IMR-90 (cell line): ENCODE data around the gene AGAP1. TPM values are rescaled to one million over a fixed set of nuclear protein-coding genes. Genes with fewer than 3 reads are reported as not detected.

Source experiments
- ATAC-seq: fragments of 200-7000 bp; cut with Tn5 transposase; 2 replicates; pipeline ENCODE4 v1.9.1; 2020; ENCODE audit warnings: low read depth, mild to moderate bottlenecking, moderate library complexity
- BruUV-seq: library from RNA; stranded (reverse); fragments of 400-500 nt; replicated peaks from 2 replicates; lab custom pipeline; 2021; lab: Mats Ljungman, UMichigan
- CTCF ChIA-PET: fragments of 300-600 bp; formaldehyde crosslinking; extraction: SDS; loops from one replicate; lab custom pipeline; 2021; ENCODE audit warnings: antibody characterized with exemption; lab: Yijun Ruan, JAX
- POLR2A ChIA-PET: fragments of 300-600 bp; sonication (Branson Sonifier 250); formaldehyde crosslinking; loops from one replicate; lab custom pipeline; 2022; ENCODE audit warnings: antibody characterized with exemption; ENCODE audit not compliant: unreplicated experiment; lab: Charles Lee
- DNase-seq: peaks from one replicate; pipeline ENCODE4 v3.0.0; 2013
- H2AFZ ChIP-seq: replicated peaks from 2 replicates; pipeline ENCODE3; 2013; ENCODE audit warnings: low read length, mild to moderate bottlenecking; ENCODE audit not compliant: poor library complexity
- H2AK5ac ChIP-seq: 2 replicates; pipeline ENCODE4 v1.6.1; 2013; ENCODE audit warnings: low read depth, low read length, inconsistent platforms
- H2AK9ac ChIP-seq: replicated peaks from 2 replicates; pipeline ENCODE3; 2013; ENCODE audit warnings: mild to moderate bottlenecking, low read depth, low read length, moderate library complexity; ENCODE audit not compliant: poor library complexity
- H2BK120ac ChIP-seq: 2 replicates; pipeline ENCODE4 v1.6.1; 2013; ENCODE audit warnings: low read depth, low read length, inconsistent platforms
- H2BK15ac ChIP-seq: 3 replicates; pipeline ENCODE4 v1.6.1; 2013; ENCODE audit warnings: low read depth, low read length, inconsistent platforms
- H2BK20ac ChIP-seq: 2 replicates; pipeline ENCODE4 v1.6.1; 2013; ENCODE audit warnings: low read depth, mild to moderate bottlenecking, inconsistent platforms, low read length, moderate library complexity
- H2BK5ac ChIP-seq: 2 replicates; pipeline ENCODE4 v1.6.1; 2013; ENCODE audit warnings: mild to moderate bottlenecking, low read depth, low read length, inconsistent platforms; ENCODE audit not compliant: poor library complexity, severe bottlenecking
- H3K14ac ChIP-seq: replicated peaks from 2 replicates; pipeline ENCODE4 v1.6.1; 2013; ENCODE audit warnings: low read depth, low read length, inconsistent platforms
- H3K18ac ChIP-seq: 2 replicates; pipeline ENCODE4 v1.6.1; 2013; ENCODE audit warnings: low read depth, low read length, control low read depth
- H3K23ac ChIP-seq: 2 replicates; pipeline ENCODE4 v1.6.1; 2013; ENCODE audit warnings: low read depth, low read length, inconsistent platforms
- H3K27ac ChIP-seq: 2 replicates; pipeline ENCODE4 v1.5.1; 2013; ENCODE audit warnings: mild to moderate bottlenecking, control low read depth, low read length; ENCODE audit not compliant: insufficient read depth
- H3K27me3 ChIP-seq: 2 replicates; pipeline ENCODE4 v1.6.1; 2013; ENCODE audit warnings: low read length; ENCODE audit not compliant: control insufficient read depth, insufficient read depth
- H3K36me3 ChIP-seq: 2 replicates; pipeline ENCODE4 v1.6.1; 2013; ENCODE audit warnings: low read length, mixed read lengths; ENCODE audit not compliant: control insufficient read depth, insufficient read depth
- H3K4ac ChIP-seq: 2 replicates; pipeline ENCODE4 v1.6.1; 2013; ENCODE audit warnings: low read depth, low read length, inconsistent platforms
- H3K4me1 ChIP-seq: 2 replicates; pipeline ENCODE4 v1.6.1; 2013; ENCODE audit warnings: low read length, mixed read lengths; ENCODE audit not compliant: control insufficient read depth, insufficient read depth
- H3K4me2 ChIP-seq: 2 replicates; pipeline ENCODE4 v1.6.1; 2013; ENCODE audit warnings: low read depth, mild to moderate bottlenecking, control low read depth, low read length, moderate library complexity
- H3K4me3 ChIP-seq: 2 replicates; pipeline ENCODE4 v1.5.1; 2013; ENCODE audit warnings: low read depth, mild to moderate bottlenecking, control low read depth, low read length, moderate library complexity; ENCODE audit not compliant: insufficient read depth
- H3K56ac ChIP-seq: 2 replicates; pipeline ENCODE4 v1.6.1; 2013; ENCODE audit warnings: low read length, inconsistent platforms; ENCODE audit not compliant: insufficient read depth; ENCODE audit errors: extremely low read depth
- H3K79me1 ChIP-seq, 2 experiments: 2 replicates each; pipeline ENCODE4 v1.6.1; 2013; ENCODE audit warnings: low read length in 2 of 2, inconsistent platforms in 1 of 2, low read depth in 1 of 2
- H3K9ac ChIP-seq: 2 replicates; pipeline ENCODE4 v1.6.1; 2013; ENCODE audit warnings: low read depth, low read length, control low read depth
- H3K9me1 ChIP-seq: 2 replicates; pipeline ENCODE4 v1.6.1; 2013; ENCODE audit warnings: low read length, inconsistent platforms; ENCODE audit not compliant: insufficient read depth
- H3K9me3 ChIP-seq: 2 replicates; pipeline ENCODE4 v1.6.1; 2013; ENCODE audit warnings: low read length; ENCODE audit not compliant: control insufficient read depth, insufficient read depth
- H4K20me1 ChIP-seq: 2 replicates; pipeline ENCODE4 v1.6.1; 2013; ENCODE audit warnings: low read length, inconsistent platforms; ENCODE audit not compliant: insufficient read depth
- H4K5ac ChIP-seq: 2 replicates; pipeline ENCODE4 v1.6.1; 2013; ENCODE audit warnings: mild to moderate bottlenecking, low read depth, low read length, control low read depth
- H4K8ac ChIP-seq, 2 experiments: 2 replicates each; pipeline ENCODE4 v1.6.1; 2013; ENCODE audit warnings: low read depth in 2 of 2, low read length in 2 of 2, control low read depth in 1 of 2, inconsistent platforms in 1 of 2
- H4K91ac ChIP-seq: 2 replicates; pipeline ENCODE4 v1.6.1; 2013; ENCODE audit warnings: low read depth, low read length, inconsistent platforms; ENCODE audit not compliant: insufficient read depth
- BHLHE40 ChIP-seq: fragments of 150-350 bp; IDR thresholded peaks from 2 replicates; pipeline ENCODE4 v1.6.1; 2016; ENCODE audit warnings: mild to moderate bottlenecking, low read depth, low read length
- CEBPB ChIP-seq: IDR thresholded peaks from 2 replicates; pipeline ENCODE4 v1.6.1; 2012; ENCODE audit warnings: low read depth, low read length, improper control_type of control experiment
- CTCF ChIP-seq: conservative IDR thresholded peaks from 2 replicates; pipeline ENCODE4 v1.5.1; 2012; ENCODE audit warnings: mild to moderate bottlenecking, low read depth, low read length, improper control_type of control experiment
- ELK1 ChIP-seq: fragments of 150-350 bp; IDR thresholded peaks from 2 replicates; pipeline ENCODE4 v1.6.1; 2016; ENCODE audit warnings: low read depth, mild to moderate bottlenecking, low read length, moderate library complexity, borderline replicate concordance
- MAFK ChIP-seq: IDR thresholded peaks from 2 replicates; pipeline ENCODE4 v1.6.1; 2012; ENCODE audit warnings: low read depth, low read length, improper control_type of control experiment
- POLR2A ChIP-seq: IDR thresholded peaks from 2 replicates; pipeline ENCODE4 v1.6.1; 2012; ENCODE audit warnings: mild to moderate bottlenecking, low read depth, low read length
- RCOR1 ChIP-seq: IDR thresholded peaks from 2 replicates; pipeline ENCODE4 v1.6.1; 2012; ENCODE audit warnings: mild to moderate bottlenecking, low read length, improper control_type of control experiment; ENCODE audit not compliant: insufficient replicate concordance
- RFX5 ChIP-seq: IDR thresholded peaks from 2 replicates; pipeline ENCODE4 v1.8.0; 2012; ENCODE audit warnings: low read depth, mild to moderate bottlenecking, low read length, moderate library complexity
- WGBS, 2 experiments: methylation state at CpG; one replicate each; pipeline versions ENCODE4 v1.1.5 to v1.1.7; 2013; ENCODE audit warnings: missing lambda C conversion rate in 2 of 2; ENCODE audit not compliant: insufficient read length in 1 of 2; ENCODE audit errors: extremely low coverage in 2 of 2; 5-methylcytosine and 5-hydroxymethylcytosine counted together
- dilution Hi-C: fragments of 300-500 bp; cut with HindIII; formaldehyde crosslinking; loops from one replicate; pipeline ENCODE4 v1.14.3; 2018; ENCODE audit warnings: low sequenced_read_pairs; ENCODE audit not compliant: unreplicated experiment
- in situ Hi-C: fragments of 300-500 bp; cut with MboI; formaldehyde crosslinking; loops from 3 replicates; pipeline ENCODE4 v1.14.3; 2019; ENCODE audit warnings: low sequenced_read_pairs, inconsistent platforms, mixed read lengths
- intact Hi-C: fragments of 100-400 bp; cut with micrococcal nuclease; formaldehyde crosslinking; loops from 2 replicates; pipeline ENCODE4 v1.10.0; 2022
- polyA plus RNA-seq, 3 experiments: library from polyadenylated mRNA; depleted of rRNA; stranded (reverse); fragments of >200 nt; gene quantifications; 2 replicates each; pipeline ENCODE4 v1.2.3, GENCODE V29; 2012; ENCODE audit warnings: low replicate concordance in 1 of 3
- total RNA-seq: library from RNA; depleted of rRNA; stranded (reverse); fragments of >200 nt; gene quantifications from 2 replicates; pipeline ENCODE4 v1.2.3, GENCODE V29; 2012

AGAP1 gene
- total and polyA plus RNA-seq, 2 of the 4 experiments (the other 2 are of a cell fraction), result 15.1 to 16.4 TPM

GRCh38 chr2:236014408-236015131, 520.7 kb downstream of the AGAP1 start:
- Histone ChIP-seq H3K9me1 (no peaks in the 10 kb centered on the region), H2BK5ac (no peak overlapping the region), H3K56ac (no peak overlapping the region), H4K5ac (no peak overlapping the region), H2BK120ac (no peak overlapping the region), H4K8ac (no peak overlapping the region), H3K9ac (no peak overlapping the region), H3K27me3 (no peaks in the 10 kb centered on the region), H3K9me3 (no peaks in the 10 kb centered on the region), H2BK15ac (no peak overlapping the region), H4K20me1 (no peaks in the 10 kb centered on the region), H3K4ac (no peak overlapping the region), H2AK5ac (no peak overlapping the region), H2AFZ (no peak overlapping the region), H3K4me2 (no peak overlapping the region), H3K27ac (no peak overlapping the region), H3K18ac (no peak overlapping the region), H4K91ac (no peak overlapping the region), H3K14ac (no peak overlapping the region), H3K4me1 (no peaks in the 10 kb centered on the region), H3K23ac (no peak overlapping the region), H3K4me3 (no peak overlapping the region), H3K36me3 (no peaks in the 10 kb centered on the region), H2AK9ac (no peak overlapping the region), H2BK20ac (no peak overlapping the region), H3K79me1 (no peaks in the 10 kb centered on the region)
- 63% methylated on average over 4 of the region's 25 CpGs; no CpG with 5 or more reads in 1 of the 2 experiments for WGBS, 2 experiments
- DNase-seq, result no peak
- no peak for TF ChIP-seq RCOR1
- TF ChIP-seq ELK1, result no peak
- no peak for TF ChIP-seq POLR2A
- no peak for TF ChIP-seq MAFK
- no peak for TF ChIP-seq CEBPB
- TF ChIP-seq BHLHE40, result no peak
- no peak for TF ChIP-seq CTCF
- TF ChIP-seq RFX5, result no peak
- ATAC-seq, result no peak
- CTCF ChIA-PET, result no interaction called here
- POLR2A ChIA-PET, result no interaction called here
- no TSS peak for BruUV-seq
- intact Hi-C loops, result no loop called here
- dilution Hi-C loops, result no loop called here
- in situ Hi-C loops, result no loop called here
